HG03066 (cell line): ENCODE results near the gene SLC2A10.
"Not testable (repeated sequence)": the region's sequence is repeated elsewhere in the genome, so short reads cannot be mapped to it uniquely, and the experiment has no call there.

Experiments used
- ATAC-seq: cut with Tn5 transposase; IDR thresholded peaks from one replicate; pipeline ENCODE4 v1.9.1; 2021; ENCODE audit warnings: low read depth; ENCODE audit not compliant: unreplicated experiment

SLC2A10 gene

DNA sequence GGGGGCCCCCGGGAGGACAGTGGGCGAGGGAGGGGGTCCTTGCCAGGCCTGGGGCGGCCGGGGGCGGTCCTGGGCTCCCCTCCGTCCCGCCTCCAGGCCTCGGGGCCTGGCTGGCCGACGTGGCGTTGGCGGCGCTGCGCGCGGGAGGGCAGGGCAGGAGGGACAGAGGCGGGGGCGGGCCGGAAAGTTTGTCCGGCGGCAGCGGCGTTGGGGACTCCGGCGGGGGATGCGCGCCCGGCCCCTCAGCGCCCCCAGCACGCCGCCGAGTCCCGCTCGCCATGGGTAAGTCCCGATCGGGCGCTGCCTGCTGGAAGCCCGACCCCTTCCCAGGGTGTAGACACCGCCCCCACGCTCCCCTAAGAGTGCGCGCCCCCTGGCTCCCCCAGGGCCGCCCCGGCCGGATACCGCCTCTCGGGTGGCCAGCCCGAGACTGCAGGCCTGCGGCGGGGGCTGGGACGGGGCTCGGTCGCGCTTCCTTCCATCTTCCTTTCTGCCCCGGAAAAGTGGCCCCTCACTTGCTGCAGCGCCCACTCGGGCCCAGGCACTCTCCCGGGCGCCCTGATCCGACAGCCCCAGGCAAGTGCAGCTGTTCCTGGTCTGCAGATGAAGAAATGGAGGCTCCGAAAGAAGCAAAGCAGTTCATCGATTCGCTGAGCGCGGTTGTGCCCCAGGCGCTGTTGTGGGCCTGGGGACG lies at the start of gene SLC2A10:
SLC2A10 (plus strand) TSS at position 191 of the 694 bp plus-strand sequence; CDS start at position 279, 88 bp downstream.
- no peak for ATAC-seq

DNA sequence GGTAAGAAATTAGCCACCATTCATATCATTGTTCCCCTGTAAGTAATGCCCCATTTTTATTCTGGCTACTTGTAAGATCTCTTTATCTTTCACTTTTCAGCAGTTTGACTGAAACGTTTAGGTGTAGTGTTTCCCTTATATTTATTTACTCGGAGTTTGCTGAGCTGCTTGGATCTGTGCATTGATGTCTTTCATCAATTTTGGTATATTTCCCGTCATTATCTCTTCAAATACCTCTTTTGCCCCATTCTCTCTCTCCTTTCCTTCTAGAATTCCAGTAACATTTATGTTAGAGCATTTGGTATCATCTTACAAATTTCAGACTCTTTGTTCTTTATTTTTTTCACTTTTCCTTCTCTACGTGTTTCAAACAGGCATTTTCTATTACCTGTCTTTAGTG lies 49.0 kb upstream of the SLC2A10 start:
- ATAC-seq, result no peak

DNA sequence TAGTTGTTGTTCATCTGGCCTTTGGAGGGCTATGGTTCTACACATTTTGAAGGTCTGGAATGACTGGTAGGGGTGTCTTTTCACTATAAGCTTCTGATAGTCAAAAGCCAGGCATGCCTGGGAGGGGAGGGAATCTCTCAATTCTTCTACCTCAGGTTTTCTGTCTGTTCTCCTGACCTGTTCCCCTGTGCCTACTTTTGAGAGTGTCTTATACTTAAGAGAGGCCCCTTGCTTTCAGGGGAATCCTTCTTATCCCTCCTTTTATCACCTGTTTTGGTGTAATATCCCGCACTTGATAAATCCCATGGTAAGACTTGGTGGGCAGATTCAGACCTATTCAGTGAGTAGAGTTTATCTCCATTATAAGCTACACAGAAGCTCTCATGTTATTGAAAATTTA lies 47.8 kb upstream of the SLC2A10 start:
- ATAC-seq, result no peak

DNA sequence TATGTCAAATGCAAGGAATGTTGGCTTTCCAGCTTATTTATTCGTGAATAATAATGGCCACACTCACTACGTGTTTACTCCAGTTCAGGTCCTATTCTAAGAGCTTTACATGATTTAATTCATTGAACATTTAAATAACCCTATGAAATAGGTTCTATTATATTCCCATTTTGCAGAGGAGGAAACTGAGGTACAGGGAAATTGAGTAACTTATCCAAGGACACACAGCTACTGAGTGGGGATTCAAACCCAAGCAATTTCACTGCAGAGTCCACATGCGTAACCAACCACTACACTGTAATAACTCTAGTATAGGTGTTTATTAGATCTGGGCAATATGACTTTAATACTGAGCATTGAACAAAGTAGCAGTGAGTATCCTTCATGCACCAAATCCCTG lies 45.9 kb upstream of the SLC2A10 start:
- ATAC-seq, result no peak

DNA sequence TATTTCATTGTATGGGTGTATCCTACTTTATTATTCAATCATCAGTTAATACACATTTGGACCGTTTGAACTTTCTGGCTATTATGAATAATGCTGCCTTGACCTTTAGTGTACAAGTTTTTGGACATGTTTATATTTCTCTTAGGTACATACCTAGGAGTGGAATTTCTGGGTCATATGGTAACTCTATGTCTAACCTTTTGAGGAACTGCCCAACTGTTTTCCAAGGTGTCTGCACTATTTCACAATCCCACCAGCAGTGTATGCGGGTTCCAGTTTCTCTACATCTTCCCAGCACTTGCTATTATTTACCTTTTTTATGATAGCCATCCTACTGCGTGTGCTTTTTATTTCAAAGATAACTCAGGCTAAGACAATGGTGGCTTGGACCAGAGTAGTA lies 43.8 kb upstream of the SLC2A10 start:
- ATAC-seq, result no peak

DNA sequence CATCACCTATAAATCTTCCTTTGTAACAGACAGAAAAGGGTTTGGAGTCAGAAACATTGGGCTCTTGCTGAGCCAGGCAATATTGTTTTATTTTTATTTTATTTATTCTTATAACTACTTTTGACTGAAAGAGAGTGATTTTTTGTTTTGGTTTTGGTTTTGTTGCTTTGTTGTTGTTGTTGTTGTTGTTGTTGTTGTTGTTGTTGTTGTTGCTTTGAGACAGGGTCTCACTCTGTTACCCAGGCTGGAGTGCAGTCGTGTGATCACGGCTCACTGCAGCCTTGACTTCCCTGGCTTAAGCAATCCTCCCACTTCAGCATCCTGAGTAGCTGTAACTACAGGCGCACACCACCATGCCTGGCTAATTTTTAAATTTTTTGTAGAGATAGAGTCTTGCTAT lies 43.1 kb upstream of the SLC2A10 start:
- ATAC-seq, result no peak

DNA sequence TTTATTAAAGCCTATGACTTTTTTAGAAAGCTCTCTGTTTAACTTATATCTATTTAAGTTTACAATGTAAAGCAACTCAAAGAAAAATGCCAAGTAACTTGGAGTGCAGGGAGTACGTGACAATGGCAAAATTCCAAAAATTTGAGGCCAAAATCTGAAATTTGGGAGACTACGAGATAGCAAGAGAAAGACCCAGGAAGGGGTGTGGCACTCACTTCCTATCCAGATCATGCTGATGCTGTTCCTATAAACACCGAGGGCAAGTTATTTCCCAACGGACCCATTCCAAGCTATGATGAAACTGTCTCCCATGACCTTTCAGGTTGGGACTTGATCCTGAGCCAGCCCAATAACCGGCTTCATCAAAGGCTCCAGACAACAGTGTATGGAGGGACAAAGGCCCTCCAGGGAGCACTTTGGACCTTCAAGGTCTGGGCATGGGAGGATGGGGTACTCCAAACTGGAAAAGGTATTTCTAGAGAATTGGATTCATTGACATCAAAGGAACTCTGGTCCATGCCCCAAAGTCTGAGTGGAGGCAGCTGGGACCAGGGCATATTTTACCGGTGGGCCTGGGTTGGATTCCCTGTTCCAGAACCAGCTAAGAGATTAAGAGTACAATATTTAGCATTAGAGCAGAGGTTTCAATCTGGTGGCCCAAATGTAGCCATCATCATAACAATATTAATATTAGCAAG lies 42.5 kb upstream of the SLC2A10 start:
- no peak for ATAC-seq

DNA sequence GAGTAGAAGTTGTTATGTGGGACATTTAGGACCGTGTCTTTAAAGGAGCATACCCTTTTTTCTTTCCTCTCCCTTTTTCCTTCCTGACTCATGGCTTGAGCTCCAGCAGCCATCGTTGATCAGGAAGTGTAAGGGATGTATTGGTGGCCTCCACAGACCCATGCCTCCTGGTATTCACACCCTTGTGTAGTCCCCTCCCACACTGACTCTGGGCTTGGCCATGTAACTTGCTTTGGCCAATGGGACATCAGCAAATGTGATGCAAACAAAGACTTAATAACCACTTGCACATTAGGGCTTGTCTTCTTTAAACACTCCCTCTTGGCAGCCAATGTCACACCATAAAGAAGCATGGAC lies 39.2 kb upstream of the SLC2A10 start:
- no peak for ATAC-seq

DNA sequence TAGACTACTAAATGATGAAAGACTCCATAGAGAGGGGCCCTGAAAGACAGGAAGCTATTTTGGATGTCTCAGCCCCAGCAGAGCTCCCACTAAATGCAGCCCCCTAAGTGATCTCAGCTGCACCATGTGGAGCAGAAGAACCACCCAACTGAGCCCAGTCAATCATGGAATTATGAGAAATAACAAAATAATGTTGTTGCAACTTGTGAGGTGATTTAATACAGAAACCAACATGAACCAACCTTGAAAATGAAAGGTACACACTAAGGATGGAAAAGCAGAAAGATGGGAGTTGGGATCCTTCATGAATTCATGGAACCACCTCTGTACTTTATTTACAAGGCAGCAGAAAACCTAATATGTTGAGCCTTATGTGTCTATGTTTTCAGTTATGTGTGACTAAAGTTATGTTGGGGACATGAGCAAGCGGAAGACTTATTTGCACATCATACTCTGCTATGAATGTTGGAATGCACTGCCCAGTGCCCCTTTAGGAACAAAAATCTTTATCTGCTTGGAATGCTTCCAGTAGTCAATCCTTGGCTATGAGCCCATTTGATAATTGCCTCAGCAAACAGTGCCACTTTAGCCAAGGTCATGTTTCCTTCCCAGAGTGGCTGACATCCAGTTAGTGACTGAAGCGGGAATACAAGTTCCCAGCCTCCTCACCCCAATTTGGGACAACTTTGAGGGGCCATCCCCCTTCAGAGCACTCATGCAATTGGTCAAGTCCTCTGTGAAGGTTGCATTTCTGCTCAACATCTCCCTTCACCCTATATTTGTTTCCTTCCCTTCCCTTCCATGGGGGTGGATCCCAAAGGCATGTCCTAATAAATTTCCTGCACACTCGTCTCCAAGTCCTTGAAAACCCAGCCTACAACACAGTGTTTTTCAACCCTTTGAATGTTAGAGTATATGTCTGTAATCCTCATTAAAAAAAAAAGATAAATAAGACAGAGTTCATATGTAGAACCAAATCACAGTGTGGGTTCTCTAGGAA lies 38.6 kb upstream of the SLC2A10 start:
- ATAC-seq, result no peak

DNA sequence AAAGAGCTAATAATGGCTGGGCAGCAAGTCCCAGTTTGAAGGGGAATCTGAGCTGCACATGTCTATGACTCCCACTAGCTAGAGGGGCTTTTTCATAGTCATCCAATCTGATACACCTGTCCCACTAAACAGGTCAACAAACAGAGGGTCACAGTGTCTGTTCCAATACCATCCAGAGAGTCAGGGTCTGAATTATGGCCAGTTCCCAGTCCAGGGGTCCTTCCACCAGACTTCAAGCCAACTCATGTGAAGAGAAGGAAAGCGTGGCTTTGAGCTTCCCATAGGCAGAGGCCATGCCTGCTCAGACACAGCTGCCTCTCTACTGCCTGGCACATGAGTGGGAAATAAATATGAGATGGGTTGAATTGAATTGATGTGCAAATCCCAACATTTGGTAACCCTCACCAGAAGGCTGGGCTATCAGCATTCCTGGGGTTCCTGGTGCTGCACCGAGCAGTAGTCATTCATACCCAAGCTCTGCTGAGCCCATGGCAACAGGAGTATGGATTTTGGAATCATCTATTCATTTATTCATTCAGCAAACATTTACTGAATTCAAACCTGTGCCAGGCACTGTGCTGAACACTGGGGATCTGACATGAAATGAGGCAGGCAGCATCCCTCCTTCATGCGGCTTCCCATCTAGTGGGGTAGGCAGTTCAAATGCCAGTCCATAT lies 37.4 kb upstream of the SLC2A10 start:
- ATAC-seq, result no peak

DNA sequence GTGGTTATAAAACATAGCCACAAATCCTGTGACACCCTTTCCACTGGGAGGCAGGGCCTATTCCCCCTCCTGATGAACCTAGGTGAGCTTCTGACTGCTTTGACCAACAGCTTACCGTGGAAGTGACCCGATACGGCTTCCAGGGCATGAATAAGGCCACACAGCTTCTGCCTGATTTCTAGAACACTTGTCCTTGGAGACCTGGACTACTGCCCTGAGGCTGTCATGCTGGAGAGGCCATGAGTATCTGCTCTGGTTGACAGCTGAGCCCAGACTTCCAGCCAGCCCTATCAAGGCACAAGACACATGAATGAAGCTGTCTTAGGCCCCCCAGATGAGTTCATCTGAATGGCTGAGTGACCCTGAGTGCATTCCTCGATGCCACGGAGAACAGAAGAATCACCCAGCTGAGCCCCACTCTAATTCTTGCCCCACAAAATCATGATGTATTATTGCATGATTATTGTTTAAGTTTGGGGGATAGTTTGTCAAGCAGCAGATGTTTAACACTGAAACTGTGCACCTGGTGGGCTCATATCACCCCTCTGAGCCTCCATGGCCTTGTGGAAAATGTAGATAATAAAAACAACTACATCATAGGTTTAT lies 36.8 kb upstream of the SLC2A10 start:
- ATAC-seq, result no peak

DNA sequence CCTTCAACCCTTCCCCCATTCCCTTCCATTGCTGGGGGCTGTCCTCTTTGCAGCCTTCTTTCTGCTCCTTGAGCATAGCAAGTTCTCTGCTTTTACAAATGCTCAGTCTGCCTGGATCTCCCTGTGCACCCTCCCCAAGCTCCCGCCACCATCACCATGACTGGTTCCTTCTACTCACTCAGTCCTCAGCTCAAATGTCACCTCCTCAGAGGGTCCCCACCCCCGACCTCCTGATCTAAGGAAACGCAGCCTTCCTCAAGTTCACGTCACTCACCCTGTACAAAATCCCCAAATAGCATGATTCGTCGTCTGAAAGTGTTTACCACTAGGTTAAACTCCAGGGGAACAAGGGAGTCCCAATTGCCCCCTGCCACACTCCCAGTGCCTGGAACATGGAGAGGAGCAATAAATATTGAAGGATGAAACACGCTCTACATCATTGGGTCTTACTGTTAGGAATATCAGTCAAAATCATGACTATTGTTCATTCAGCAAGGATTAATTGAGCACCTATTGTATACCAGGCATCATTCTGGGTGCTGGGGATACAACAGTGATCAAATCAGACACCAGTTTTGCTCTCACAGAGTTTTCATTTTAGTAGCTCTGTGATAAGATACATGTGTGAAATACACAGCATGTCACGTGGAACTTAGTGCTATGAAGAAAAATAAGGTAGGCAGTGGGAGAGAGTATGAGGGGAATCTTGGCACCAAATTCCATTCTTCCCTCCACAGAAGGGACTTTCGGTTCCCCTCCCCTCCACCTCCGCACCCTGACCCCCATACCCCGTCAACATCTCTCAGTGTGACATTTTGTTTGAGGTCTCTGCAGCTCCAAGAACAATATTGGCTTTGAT lies 35.8 kb upstream of the SLC2A10 start:
- ATAC-seq, result no peak

DNA sequence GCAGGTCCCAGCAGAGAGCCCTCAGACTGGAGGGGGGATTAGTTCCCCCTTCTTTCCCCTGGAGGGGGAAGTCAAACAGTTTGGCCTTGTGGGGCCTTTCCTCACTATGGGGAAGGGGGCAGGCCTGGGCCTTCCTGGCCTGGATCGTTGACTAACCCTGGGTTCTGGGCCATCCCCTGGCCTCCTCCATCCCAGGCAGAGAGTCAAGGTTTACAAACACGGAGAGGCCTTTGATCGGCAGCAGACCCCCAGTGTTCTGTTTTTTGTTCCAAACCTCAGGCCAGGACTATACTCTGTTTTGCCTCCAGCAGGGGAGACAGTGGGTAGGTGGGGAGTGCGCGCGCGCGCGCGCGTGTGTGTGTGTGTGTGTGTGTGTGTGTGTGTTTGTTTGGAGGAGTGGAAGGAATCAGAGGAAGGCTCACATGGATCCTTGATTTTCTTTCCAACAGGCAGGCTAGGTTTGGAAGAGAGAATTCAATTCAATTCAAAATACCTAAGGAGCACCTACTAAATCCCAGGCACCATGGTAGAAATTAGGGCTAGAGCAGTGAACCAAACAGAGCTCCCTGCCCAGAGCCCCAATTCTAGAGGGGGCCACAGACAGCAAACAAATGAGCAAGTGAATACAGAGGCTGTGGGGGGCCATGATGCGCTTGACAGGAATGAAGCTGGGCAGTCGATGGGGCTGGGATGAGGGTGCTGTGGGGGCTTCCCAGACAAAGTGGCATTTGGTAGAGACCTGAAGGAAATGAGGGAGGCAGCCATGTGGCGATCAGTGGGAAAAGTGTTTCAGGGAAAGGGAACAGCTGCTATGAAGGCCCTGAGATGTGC lies 35.0 kb upstream of the SLC2A10 start:
- no peak for ATAC-seq

DNA sequence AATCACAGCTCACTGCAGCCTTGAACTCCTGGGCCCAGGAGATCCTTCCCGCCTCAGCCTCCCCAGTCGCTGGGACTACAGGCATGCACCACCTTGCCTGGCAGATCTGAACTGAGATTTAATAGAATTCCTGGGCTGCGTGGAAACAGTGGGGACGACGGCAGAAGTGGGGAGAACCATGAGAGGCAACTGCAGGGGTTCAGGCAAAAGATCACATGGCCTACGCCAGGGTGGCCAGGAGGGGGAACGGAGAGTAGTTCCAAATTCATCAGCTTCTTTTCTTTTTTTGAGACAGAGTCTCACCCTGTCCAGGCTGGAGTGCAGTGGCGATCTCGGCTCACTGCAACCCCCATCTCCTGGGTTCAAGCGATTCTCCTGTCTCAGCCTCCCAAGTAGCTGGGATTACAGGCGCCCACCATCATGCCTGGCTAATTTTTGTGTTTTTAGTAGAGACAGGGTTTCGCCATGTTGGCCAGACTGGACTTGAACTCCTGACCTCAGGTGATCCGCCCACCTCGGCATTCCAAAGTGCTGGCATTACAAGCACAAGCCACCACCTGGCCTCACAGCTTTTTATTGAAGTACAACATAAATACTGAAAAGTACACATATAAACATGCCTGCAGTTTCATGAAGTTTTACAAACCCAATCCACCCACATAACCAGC lies 32.7 kb upstream of the SLC2A10 start:
- not testable (repeated sequence) for ATAC-seq

DNA sequence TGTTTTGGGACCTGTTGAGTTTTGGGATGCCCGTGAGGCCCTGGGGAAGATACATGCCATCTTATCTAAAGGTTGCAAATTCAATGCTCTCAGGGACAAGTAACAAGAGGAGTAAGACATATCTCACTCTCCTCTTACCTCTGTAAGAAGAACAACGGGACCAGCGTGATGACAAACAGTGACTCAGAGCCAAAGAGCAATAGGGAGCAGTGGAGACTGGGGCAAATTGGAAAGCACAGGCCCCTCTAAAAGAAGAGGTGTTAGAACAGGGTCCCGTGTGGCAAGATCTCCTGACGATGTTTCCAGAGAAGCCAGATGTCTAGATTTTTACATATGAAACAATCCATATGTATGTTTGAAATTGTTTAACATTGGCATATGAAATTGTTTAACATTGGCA lies 31.8 kb upstream of the SLC2A10 start:
- no peak for ATAC-seq

DNA sequence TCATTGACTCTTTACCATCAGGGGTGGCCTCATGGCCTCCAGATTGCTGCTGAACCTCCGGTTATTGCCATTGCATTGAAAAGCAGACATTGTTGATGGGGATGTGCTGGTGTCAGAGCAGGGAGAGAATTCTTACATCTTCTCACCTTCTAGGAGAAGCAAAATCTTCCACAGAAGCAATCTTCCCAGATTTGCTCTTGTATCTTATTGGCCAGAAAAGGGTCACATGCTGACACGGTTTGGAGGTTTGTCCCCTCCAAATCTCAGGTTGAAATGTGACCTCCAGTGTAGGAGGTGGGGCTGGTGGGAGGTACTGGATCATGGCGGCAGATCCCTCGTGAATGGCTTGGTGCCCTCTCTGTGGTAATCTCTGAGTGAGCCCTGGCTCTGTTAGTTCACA lies 30.9 kb upstream of the SLC2A10 start:
- ATAC-seq, result no peak

DNA sequence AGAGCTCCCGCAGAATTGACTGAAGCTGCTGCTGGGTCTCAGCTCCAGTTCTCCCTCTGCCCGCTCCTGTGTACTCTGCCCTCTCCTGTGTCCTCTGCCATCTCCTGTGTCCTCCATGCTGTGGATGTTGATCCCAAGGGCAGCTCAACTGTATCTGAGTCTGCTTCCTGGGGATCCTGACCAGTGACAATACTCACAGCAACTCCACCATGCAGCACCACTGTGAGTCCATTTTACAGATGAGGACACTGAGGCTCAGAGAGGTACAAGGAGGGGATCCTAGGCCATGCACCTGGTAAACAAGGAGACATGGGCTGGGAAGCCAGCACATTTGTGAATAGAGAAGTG lies 28.8 kb upstream of the SLC2A10 start:
- no peak for ATAC-seq
